ENCODE measurements around the gene PALLD. TPM values are rescaled to one million over a fixed set of nuclear protein-coding genes. Genes with fewer than 3 reads are reported as not detected.
A peak's percentile ranks its signal among the peaks of the same experiment; 100 is the strongest.

Gene PALLD
- total RNA-seq, 1 experiment from 2014 or later, result 18.3 TPM

GRCh38 chr4:168871632-168872031 is 374.8 kb downstream of the PALLD start:
- Histone ChIP-seq H2BK15ac (ENCODE audit: low read depth, low read length) (no peak overlapping the region), H3K4ac (ENCODE audit: low read depth, low read length) (no peak overlapping the region), H3K9ac (ENCODE audit: extremely low read depth, insufficient read length, low read length) (no peak overlapping the region), H4K5ac (ENCODE audit: insufficient read length, low read depth, low read length) (no peak overlapping the region), H3K9me3 (ENCODE audit: control insufficient read depth, low read depth, low read length) (no peaks in the 10 kb centered on the region), H2AFZ (ENCODE audit: low read length) (no peak overlapping the region), H3K56ac (ENCODE audit: insufficient read length, low read depth, low read length) (no peak overlapping the region), H3K18ac (ENCODE audit: insufficient read length, low read depth, low read length) (no peak overlapping the region), H2AK5ac (ENCODE audit: insufficient read length, low read length) (no peak overlapping the region), H3K4me2 (ENCODE audit: insufficient read depth, insufficient read length, low read length) (no peak overlapping the region), H2BK20ac (ENCODE audit: low read depth, low read length, poor library complexity, severe bottlenecking) (no peak overlapping the region), H3K79me1 (ENCODE audit: insufficient read depth, low read depth, low read length, poor library complexity, severe bottlenecking) (no peaks in the 10 kb centered on the region), H3K4me1 (ENCODE audit: insufficient read depth, low read length) (no peaks in the 10 kb centered on the region; the same call in 1 of the 2 replicates), H3K23me2 (ENCODE audit: insufficient read length, low read depth, low read length, poor library complexity, severe bottlenecking) (no peaks in the 10 kb centered on the region), H2BK120ac (ENCODE audit: low read depth, low read length, poor library complexity, severe bottlenecking) (no peak overlapping the region), H4K20me1 (ENCODE audit: control insufficient read depth, insufficient read depth, insufficient read length) (no peaks in the 10 kb centered on the region), H3K14ac (ENCODE audit: insufficient read depth, low read length) (no peak overlapping the region), H4K91ac (ENCODE audit: insufficient read length, low read depth, low read length) (no peak overlapping the region), H3K79me2 (ENCODE audit: insufficient read depth, low read length) (no peaks in the 10 kb centered on the region), H3K27me3 (ENCODE audit: insufficient read depth, low read length) (no peaks in the 10 kb centered on the region; the same call in 1 of the 2 replicates), H3K27ac (ENCODE audit: insufficient read length, low read depth, low read length) (no peak overlapping the region), H2BK12ac (ENCODE audit: insufficient read length, low read depth, low read length) (no peak overlapping the region), H2BK5ac (ENCODE audit: insufficient read length, low read length) (no peak overlapping the region), H4K8ac (replicated peaks; ENCODE audit: insufficient read length, low read depth, low read length) (no peak overlapping the region), H3T11ph (ENCODE audit: low read length) (no peak overlapping the region), H3K23ac (ENCODE audit: insufficient read length, low read depth, low read length) (no peak overlapping the region)
- Mint-ChIP-seq H3K27ac (peak overlapping the region in 1 of 3 experiments; percentile 32; a peak in 1 of 7 replicates), H3K9me3 (no peaks in the 10 kb centered on the region), H3K27me3 (ENCODE audit: low read depth) (peaks cover 11% of the 10 kb centered on the region), H3K36me3 (ENCODE audit: insufficient read depth in 1 of 3, low read depth in 3 of 3) (peaks cover 0 to 2% (median 0%) of the 10 kb centered on the region in 3 experiments; a peak in 2 of 7 replicates), H3K4me3 (no peak overlapping the region), H3K4me1 (peaks cover 7 to 10% of the 10 kb centered on the region in 2 experiments)
- DNase-seq, result no peak
- no CpG with 5 or more reads among the region's 4 CpGs for WGBS (ENCODE audit: extremely low coverage, insufficient read length, low lambda C conversion rate)
- no peak for TF ChIP-seq CTCF (conservative IDR thresholded peaks at IDR 0.05)

All from H9 (cell line).